Measurements from ENCODE around the gene CDK2. TPM values are rescaled to one million over a fixed set of nuclear protein-coding genes. Genes with fewer than 3 reads are reported as not detected.
A peak's percentile ranks its signal among the peaks of the same experiment; 100 is the strongest.

The CDK2 gene
- total RNA-seq, 2 experiments from 2014 or later, result 86.7 to 90.1 TPM

- Mint-ChIP-seq H3K36me3 (ENCODE audit: low read depth) (peaks cover 32% of the 10 kb centered on the region), H3K27me3 (no peaks in the 10 kb centered on the region), H3K4me3 (peak within 1 kb of the TSS; percentile 98), H3K4me1 (ENCODE audit: low read depth) (peaks cover 22% of the 10 kb centered on the region), H3K27ac (peak within 1 kb of the TSS; percentile 89), H3K9me3 (no peaks in the 10 kb centered on the region)
- no peak for TF ChIP-seq CTCF (IDR thresholded peaks at IDR 0.05)
- ATAC-seq, result no peak
- no peak for DNase-seq
- intact Hi-C loops (cut with micrococcal nuclease), result loop anchor here (1.0 kb wide), 1 partner anchor 19 kb away; no protein-coding TSS in a partner anchor
- POLR2A ChIA-PET, result interaction anchor here (5.4 kb wide), 1 partner anchor 9 kb away, joined by 46 read pairs; no protein-coding TSS in a partner anchor
- CTCF ChIA-PET, result interaction anchor here (1.1 kb wide), 1 partner anchor 9 kb away, joined by 3 read pairs; no protein-coding TSS in a partner anchor
Measured at GRCh38 chr12:55965941-55966407, 656 bp upstream of the CDK2 start, which contains the start of gene PMEL. Gene PMEL (minus strand): TSS chr12:55966042. CDS start chr12:55966011, 31 bp downstream.

GRCh38 chr12:55969356-55969755, 2.7 kb downstream of the CDK2 start:
- peaks cover 28% of the 10 kb centered on the region for H3K4me1 Mint-ChIP-seq (ENCODE audit: low read depth)
- ChIA-PET CTCF (interaction anchor here (1.0 to 2.5 kb wide), 4 partner anchors 8 to 60 kb away, joined by 3 to 14 read pairs (median 8); partner anchors contain the start of gene SUOX), POLR2A (interaction anchor here (0.6 to 5.4 kb wide), 3 partner anchors 13 to 74 kb away, joined by 3 to 46 read pairs (median 4); no protein-coding TSS in a partner anchor)
- no peak for DNase-seq
- peaks cover 38% of the 10 kb centered on the region for H3K36me3 Mint-ChIP-seq (ENCODE audit: low read depth)
- TF ChIP-seq CTCF (IDR thresholded peaks at IDR 0.05), result no peak
- no peaks in the 10 kb centered on the region for H3K27me3 Mint-ChIP-seq
- intact Hi-C loops (cut with micrococcal nuclease), result no loop called here
- H3K27ac Mint-ChIP-seq, result no peak overlapping the region
- ATAC-seq, result no peak
- H3K9me3 Mint-ChIP-seq, result no peaks in the 10 kb centered on the region
- H3K4me3 Mint-ChIP-seq, result no peak overlapping the region

- no peaks in the 10 kb centered on the region for H3K27me3 Mint-ChIP-seq
- no peak overlapping the region for H3K27ac Mint-ChIP-seq
- intact Hi-C loops (cut with micrococcal nuclease), result loop anchor here (10.0 kb wide), 1 partner anchor 236 kb away; no protein-coding TSS in a partner anchor
- H3K4me3 Mint-ChIP-seq, result no peak overlapping the region
- H3K36me3 Mint-ChIP-seq (ENCODE audit: low read depth), result peaks cover 38% of the 10 kb centered on the region
- DNase-seq (no peak), ATAC-seq (no peak)
- no peak for TF ChIP-seq CTCF (IDR thresholded peaks at IDR 0.05)
- H3K9me3 Mint-ChIP-seq, result no peaks in the 10 kb centered on the region
- CTCF ChIA-PET, result no interaction called here
- peaks cover 28% of the 10 kb centered on the region for H3K4me1 Mint-ChIP-seq (ENCODE audit: low read depth)
- POLR2A ChIA-PET, result interaction anchor here (0.8 kb wide), 1 partner anchor 12 kb away, joined by 3 read pairs; no protein-coding TSS in a partner anchor
Measured at GRCh38 chr12:55970775-55971174, 4.1 kb downstream of the CDK2 start.

- no peak for TF ChIP-seq CTCF (IDR thresholded peaks at IDR 0.05)
- no peaks in the 10 kb centered on the region for H3K27me3 Mint-ChIP-seq
- CTCF ChIA-PET, result no interaction called here
- DNase-seq (no peak), ATAC-seq (no peak)
- no peak overlapping the region for H3K4me3 Mint-ChIP-seq
- POLR2A ChIA-PET, result no interaction called here
- H3K9me3 Mint-ChIP-seq, result no peaks in the 10 kb centered on the region
- no peak overlapping the region for H3K27ac Mint-ChIP-seq
- peaks cover 31% of the 10 kb centered on the region for H3K4me1 Mint-ChIP-seq (ENCODE audit: low read depth)
- H3K36me3 Mint-ChIP-seq (ENCODE audit: low read depth), result peaks cover 33% of the 10 kb centered on the region
- intact Hi-C loops (cut with micrococcal nuclease), result loop anchor here (2.0 to 10.0 kb wide), 2 partner anchors 43 to 237 kb away; no protein-coding TSS in a partner anchor
Measured at GRCh38 chr12:55972042-55972441, 5.4 kb downstream of the CDK2 start.

- Mint-ChIP-seq H3K36me3 (ENCODE audit: low read depth) (peaks cover 30% of the 10 kb centered on the region), H3K4me1 (ENCODE audit: low read depth) (peaks cover 33% of the 10 kb centered on the region), H3K27ac (no peak overlapping the region), H3K9me3 (no peaks in the 10 kb centered on the region), H3K4me3 (no peak overlapping the region), H3K27me3 (no peaks in the 10 kb centered on the region)
- TF ChIP-seq CTCF (IDR thresholded peaks at IDR 0.05), result no peak
- CTCF ChIA-PET, result no interaction called here
- POLR2A ChIA-PET, result interaction anchor here (1.6 kb wide), 1 partner anchor 137 kb away, joined by 3 read pairs; no protein-coding TSS in a partner anchor
- ATAC-seq, result no peak
- intact Hi-C loops (cut with micrococcal nuclease), result loop anchor here (2.0 to 10.0 kb wide), 2 partner anchors 44 to 238 kb away; no protein-coding TSS in a partner anchor
- DNase-seq, result no peak
Measured at GRCh38 chr12:55972456-55972855, 5.8 kb downstream of the CDK2 start.

Measured in activated CD8-positive, alpha-beta T cell treated with anti-CD3 and anti-CD28 coated beads for 36 hours (primary cell).